Measurements from ENCODE around the gene SFXN5.

Gene SFXN5

DNA sequence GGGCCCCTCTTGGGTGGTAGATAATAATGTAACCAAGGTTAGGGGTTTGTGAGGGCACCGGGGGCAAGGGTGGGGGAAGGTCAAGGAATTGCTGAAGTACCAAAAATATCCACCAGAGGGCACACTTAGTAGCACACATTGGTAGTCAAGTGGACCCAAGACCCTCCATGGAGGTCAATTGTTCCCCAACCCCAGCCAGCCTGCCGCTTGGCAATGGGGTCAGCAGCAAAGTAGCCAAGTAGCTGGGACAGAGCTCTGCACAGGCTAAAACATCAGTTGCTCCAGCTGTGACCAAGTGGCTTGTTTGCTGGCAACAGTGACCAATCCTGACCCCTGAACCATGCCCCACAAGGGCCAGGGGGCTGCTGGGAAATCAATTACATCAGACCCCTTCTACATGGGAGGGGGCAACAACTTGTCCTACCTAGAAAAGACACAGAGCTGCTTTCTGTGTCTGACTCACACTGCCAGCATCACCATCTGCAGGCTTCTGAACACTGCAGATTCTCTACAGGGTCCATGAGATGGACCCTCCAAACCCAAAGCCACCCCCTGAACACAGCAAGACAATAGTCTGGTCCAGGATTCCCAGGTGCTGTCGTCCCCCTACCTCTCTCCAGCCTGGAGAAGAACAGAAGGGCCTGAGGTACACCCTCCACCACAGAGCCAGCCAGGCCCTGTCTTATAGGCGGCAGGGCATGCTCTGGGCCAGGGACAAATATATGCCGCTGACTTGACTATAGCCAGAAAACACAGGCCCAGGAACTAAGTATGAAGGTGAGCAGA, 78.2 kb downstream of the SFXN5 start:
- DNase-seq (ENCODE audit: low spot score): peak; percentile 66

GRCh38 chr2:72992734-72993102, 78.8 kb downstream of the SFXN5 start:
- DNase-seq (ENCODE audit: low spot score): no peak

GRCh38 chr2:72991980-72992733, 79.4 kb downstream of the SFXN5 start:
- DNase-seq (ENCODE audit: low spot score): peak; percentile 37

GRCh38 chr2:72991439-72991725, 80.1 kb downstream of the SFXN5 start:
- DNase-seq (ENCODE audit: low spot score): peak; percentile 34

DNA sequence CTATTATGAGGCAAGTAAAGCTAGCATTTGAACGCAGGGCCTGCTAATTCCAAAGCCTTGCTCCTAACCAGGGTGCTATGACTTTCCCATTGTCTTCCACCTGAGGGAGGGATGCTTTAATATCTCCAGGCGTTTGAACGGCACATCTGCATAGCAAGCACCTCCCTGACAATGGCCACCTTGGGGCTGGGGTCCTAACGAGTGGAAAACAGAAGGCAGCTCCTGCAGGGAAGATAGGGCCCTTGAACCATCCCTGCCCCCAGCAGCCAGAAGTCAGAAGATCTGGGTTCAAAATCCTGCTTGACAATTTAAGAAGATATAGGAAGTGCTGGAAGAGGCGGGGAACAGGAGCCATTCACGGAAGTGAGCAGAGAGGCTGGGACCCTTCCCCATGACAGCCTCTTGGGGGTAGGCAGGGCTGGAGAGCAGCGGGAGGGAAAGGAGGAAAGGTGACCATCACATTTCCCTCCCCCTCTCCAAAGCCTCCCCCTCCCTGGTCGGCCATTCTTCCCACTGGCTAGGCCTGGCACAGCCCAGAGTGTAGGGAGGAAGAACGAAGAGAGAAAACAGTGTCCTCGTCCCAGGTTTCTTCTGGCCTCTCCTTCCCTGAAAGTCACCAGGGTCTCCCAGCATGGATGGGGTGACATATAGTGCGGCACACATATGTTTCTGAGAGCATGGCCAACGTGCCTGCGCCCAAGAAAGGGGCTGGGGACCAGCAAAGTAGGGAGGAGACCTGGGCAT, 80.6 kb downstream of the SFXN5 start:
- DNase-seq (ENCODE audit: low spot score): peak; percentile 38

GRCh38 chr2:72989770-72990556, 81.5 kb downstream of the SFXN5 start:
- peak; percentile 43 for DNase-seq (ENCODE audit: low spot score)

DNA sequence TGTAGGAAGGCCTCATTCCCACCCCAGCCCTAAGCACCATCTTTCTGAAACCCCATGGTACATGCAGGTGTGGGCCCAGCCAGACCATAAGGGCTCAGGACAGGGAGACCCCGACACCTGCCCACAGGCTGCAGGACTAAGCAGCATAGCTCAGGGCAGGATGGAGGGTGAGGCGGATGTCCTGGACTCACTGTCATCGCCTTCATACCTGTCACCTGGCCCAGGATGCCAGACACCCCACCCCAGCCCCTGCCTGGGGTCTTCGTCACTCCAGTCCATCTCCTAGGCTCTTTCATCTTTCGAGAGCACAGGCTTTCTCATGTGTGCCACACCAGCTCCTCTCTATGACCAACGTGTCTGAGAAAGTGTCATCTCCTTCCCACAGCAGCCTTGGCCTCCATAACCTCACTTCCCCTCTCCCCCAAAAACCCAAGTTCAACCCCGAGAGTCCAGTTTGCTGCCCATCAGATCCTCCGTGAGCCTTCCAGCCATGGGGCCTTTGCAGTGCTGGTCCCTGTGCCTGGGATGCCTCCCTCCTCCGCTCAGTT, 82.7 kb downstream of the SFXN5 start:
- no peak for DNase-seq (ENCODE audit: low spot score)

- no peak for DNase-seq (ENCODE audit: low spot score)
These were observed 83.5 kb downstream of the SFXN5 start for GRCh38 chr2:72988041-72988440.

DNA sequence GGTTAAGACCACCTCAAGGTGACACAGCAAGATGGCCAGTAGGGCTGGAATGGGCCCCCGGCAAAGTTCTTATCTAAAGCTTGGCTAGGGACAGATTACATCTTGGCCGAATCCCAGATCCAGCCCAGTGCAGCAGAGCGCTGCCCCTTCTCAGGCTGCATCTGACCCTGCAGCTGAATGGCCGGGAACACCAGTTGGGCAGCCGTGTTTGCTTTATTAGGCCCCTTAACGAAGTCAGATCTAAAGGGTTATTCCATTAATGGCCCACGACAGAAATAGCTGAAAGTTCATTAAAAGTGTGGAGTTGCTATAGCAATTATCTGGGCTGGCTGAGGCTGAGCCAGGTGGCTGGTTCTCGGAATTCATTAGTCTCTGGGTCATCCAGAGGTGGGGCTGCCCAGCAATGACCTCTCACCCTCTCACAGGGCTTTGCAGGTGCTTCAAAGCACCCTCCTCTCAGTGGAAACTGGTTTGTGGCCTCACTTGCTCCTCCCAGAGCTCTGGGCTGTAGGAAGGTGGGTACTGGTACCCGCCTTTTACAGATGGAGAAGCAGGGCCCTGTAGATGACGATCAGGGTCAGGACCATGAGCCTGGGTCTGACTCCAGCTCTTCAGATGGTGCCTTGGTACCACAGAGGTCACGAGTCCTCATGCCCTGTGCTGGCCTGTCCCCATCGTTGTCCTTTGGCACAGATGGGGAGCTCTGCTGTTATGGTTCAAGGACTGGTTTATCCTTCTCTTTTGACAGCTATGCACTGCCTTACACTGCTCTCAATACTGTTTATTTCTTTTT, 85.4 kb downstream of the SFXN5 start:
- no peak for DNase-seq (ENCODE audit: low spot score)

DNA sequence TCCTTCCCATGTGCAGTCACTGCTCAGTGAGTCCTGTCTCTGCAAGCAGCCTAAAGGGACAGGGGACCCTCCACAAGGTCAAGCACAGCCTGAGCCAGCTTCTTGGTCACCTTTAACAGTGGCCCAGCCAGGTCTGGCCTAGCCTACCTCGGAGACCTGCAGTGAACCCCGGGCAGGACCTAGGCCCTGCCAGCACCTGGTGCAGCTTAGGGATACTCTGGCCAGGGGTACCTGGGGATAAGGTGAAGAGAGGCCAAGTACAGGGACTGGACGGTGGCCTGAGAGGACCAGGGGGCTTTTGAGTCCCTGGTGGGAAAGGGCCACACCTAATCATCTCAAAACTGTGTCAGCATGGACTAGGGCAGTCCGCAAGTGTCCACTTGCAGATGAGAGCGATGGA, 86.4 kb downstream of the SFXN5 start:
- DNase-seq (ENCODE audit: low spot score): no peak

- DNase-seq (ENCODE audit: low spot score): no peak
These were observed 87.3 kb downstream of the SFXN5 start for GRCh38 chr2:72984172-72984671.

GRCh38 chr2:72983500-72984161, 87.9 kb downstream of the SFXN5 start:
- DNase-seq (ENCODE audit: low spot score): no peak

DNA sequence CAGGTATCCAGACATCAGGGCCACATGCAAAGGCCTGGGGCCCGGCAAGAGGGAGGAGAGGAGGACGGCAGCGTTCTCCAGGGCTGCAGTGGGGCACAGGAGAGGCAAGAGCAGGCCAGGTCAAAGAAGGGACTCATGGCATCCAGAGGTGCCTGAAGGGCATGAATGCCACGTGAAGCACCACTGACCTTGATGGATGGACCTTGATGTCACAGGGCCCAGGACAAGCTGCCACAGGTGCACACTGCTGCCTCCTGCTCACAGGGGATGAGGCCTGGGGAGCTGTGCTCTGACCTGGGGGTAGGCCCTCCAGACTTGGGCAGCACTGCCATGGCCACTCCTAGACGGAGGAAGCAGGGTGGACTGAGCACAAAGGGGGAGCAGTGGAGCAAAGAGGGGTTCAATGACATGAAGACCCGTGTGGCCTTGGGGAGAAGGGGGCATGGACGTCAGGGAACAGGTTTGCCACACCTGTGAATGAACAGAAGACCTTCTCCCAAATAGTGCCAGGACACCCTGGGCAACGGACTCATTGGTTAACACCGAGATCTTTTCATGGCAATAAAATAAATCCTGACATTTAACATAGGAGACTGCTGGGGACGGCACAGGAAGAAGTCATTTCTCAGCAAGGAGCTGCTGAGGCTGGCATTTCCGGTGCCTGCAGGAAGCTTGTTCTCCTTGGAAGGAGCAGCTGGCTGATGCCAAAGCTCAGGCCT, 88.6 kb downstream of the SFXN5 start:
- no peak for DNase-seq (ENCODE audit: low spot score)

- DNase-seq (ENCODE audit: low spot score): no peak
These were observed 89.3 kb downstream of the SFXN5 start for GRCh38 chr2:72982219-72982618.

DNA sequence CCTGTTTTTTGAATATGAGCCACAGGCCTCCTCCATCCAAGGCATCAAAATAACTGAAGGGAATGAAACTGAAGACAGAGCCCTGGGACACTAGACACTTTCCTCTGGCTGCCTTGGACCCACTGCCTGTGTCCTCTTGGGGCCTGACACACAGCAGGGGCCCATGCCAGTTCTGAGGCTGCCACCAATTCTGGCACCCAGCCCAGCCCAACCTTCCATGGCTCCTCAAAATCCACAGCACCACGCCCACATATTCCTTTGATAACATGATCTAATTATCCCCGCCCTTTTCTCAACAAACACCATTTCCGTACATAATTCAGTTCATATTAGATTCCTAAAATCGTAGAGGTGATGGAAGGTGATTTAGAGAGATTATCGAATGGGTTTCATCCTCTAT, 90.0 kb downstream of the SFXN5 start:
- DNase-seq (ENCODE audit: low spot score): no peak

DNA sequence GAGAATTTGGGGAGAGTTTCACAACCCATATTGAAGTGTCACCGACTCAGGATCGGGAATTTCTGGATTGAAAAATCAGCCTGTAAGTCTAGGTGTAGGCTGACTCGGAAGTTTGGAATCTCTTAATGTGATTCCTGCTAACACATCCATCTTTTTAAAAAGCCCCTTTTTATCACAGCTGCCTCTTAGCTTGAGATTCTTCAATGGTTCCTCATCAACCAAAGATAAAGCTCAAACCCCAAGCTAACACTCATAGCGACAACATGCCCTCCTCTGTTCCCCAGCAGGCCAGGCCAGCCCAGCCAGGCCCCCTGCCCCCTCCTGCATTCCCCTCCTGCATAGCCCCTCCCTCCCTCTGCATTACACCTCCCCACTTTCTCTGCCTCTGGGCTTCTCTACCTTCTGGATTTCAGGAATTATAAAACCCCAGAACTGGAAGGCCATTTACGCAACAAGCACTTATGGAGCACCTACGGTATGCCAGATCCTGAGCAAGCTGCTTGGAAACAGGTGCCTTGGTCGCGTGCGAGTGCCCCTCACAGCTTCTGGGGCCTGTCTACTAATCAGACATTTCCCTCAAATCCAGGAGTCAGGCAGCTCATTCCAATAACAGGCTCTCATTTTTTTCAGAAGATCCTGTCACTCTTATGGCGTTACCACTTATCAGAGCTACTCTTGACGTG, 90.8 kb downstream of the SFXN5 start:
- no peak for DNase-seq (ENCODE audit: low spot score)

DNA sequence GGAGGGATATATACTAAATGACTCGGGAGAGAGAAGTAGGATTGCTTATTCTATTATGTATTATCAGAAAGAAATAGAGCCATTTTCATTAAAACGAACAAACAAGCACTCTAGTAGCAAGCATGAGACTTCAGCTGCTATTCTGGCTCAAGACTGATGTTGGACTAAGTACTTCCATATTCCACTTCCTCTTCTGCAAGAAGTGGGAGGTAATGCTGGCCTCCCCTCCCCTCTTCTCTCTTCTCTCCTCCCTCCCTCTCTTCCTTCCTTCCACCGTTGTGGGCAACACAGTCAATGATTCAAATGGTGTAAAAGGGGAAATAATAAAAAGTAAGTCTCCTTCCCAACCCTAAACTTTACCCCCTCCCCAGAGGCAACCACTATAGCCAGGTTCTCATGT, 91.6 kb downstream of the SFXN5 start:
- DNase-seq (ENCODE audit: low spot score): no peak

DNA sequence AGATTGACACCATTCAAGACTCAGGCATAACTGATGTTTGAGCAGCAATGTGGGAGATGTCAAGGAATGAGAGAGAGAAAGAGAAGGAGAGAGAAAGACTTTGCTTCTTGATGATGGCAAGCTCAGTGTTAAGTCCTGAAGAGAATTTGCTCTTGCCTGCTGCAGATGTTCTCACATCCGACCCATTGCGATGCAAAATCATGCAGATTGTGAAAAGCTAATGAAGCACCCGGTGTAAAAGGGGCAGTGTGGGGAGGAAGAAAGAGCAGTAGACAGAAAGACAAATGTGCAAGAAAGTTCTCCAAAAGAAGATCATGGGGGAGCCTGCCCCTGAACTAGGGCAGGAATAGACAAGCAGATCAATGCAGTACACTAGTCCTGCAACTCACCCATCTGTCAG, 96.5 kb downstream of the SFXN5 start:
- no peak for DNase-seq (ENCODE audit: low spot score)

DNA sequence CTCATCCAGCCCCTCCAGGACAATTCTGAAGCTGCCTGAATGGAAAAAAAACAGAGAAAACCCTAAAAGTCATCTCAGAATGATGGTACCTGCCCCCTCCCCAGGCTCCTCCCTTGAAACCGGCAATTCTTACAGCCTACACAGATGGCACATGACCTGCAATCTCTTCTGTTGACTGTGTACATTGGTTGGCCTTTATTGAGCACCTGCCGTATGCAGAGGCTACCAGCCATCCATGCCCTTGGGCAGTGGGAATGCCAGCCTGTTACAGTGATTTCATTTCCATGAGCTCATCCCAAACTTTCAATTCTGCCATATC, 97.1 kb downstream of the SFXN5 start:
- no peak for DNase-seq (ENCODE audit: low spot score)

All from ecto neural progenitor cell (in vitro differentiated cells).